GM03348 (cell line): ENCODE data around the gene SLC6A6.

ENCODE experiments used
- DNase-seq: peaks from one replicate; pipeline ENCODE4 v3.0.0; 2012; ENCODE audit warnings: low spot score

SLC6A6 gene

DNA sequence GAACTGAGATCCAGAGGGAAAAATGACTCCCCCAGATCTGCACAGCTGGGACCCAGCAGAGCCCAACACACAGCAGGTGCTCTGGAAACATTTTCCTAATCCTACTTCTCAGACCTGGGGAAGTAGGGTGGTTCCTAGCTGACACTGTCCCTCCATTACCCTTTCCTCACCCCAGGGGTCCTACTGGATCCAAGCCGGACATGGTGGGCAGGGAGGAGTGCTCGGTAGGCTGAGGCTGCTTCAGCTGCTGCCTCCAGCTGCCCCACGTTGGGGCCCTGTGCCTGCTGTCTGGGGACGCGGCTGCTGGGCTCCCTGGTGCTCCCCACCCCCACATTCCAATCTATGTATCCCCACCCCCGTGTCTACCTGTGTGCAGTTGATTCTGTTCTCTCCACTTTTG lies 29.8 kb upstream of the SLC6A6 start:
- no peak for DNase-seq

DNA sequence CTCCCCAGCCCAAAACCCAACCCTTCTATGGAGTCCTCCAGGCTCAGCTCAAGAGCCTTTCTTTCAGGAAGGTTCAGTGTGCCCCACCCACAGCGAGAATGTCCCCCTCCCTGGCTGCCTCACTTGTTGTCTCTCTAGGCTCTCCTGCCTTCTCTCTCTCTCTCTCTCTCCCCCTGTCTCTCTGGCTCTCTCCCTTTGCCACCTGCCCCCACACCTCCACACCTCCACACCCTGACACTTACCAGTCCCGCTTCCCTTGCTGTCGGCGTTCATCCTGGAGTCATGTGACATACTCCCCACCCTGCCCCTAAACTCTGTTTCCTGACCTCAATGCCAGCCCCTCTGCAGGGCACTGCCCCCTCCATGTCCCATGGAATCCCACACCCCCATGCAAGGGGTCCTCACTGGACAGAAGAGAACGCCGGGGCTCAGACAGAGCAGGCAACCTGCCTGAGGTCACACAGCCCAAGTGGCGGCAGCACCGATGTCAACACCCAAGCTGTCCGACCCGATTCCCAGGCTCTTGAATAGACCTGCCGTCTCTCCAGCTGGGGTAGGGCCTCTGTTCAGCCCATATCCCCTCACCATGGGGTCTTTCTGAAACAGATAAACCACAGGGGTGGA lies 28.5 kb upstream of the SLC6A6 start:
- DNase-seq = no peak

DNA sequence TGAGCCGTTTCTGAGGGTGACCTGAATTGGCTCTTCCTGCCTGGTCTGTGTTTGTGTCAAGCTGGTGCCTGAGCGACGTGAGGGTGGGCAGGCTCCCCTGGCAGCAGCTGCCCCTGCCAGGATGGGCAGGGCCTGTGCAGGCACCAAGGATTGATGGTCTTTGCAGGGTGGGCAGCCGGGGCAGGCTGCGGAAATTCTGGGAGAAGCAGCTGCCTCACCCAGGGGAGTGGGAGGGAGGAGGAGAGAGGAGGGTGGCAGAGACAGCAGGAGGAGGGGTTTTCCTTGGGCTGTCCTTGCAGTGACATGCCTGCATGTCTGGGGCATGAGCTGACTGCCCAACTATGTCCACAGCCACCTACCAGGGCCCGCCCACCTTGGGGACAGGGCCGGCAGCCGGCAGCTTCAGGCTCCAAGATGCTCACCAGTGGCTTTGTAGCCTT lies 27.9 kb upstream of the SLC6A6 start:
- no peak for DNase-seq

DNA sequence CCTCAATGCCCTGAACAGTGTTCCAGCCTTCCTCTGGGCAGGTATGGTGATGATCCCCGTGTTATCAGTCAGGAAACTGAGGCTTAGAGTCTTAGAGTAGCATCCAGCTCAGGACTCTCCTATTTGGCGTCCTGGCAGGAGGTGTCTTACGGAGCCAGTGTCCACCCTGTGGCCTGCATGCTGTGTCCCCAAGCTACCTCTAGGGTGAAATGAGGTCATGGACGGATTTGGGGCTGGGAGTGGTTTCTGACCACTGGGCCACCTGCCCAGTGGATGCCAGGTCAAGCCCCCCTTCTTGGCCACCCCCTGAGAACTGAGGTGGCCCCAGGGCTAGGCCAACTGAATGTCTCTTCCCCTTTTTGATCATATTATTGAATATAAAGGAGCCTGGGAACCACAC lies 27.2 kb upstream of the SLC6A6 start:
- DNase-seq = no peak

GRCh38 chr3:14376348-14377043 lies 25.9 kb upstream of the SLC6A6 start:
- no peak for DNase-seq

- no peak for DNase-seq
Observed at GRCh38 chr3:14377044-14377837, 25.2 kb upstream of the SLC6A6 start.

DNA sequence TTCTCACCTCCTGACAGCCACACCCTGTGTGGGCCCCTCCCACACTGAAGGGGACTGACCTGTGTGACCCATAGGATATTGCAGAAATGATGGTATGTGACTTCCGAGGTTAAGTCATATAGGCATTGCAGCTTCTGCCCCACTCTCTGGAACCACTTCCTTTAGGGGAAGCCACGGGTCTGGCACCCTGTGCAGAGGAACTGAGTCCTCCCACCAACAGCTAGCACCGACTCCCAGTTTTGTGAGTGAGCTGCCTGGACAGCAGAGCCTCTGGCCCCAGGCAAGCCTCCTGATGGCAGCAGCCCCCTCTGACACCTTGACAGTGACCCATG lies 24.6 kb upstream of the SLC6A6 start:
- DNase-seq = no peak

- DNase-seq = no peak
Observed at GRCh38 chr3:14378415-14378814, 24.0 kb upstream of the SLC6A6 start.

GRCh38 chr3:14379843-14380242 lies 22.6 kb upstream of the SLC6A6 start:
- DNase-seq = no peak

DNA sequence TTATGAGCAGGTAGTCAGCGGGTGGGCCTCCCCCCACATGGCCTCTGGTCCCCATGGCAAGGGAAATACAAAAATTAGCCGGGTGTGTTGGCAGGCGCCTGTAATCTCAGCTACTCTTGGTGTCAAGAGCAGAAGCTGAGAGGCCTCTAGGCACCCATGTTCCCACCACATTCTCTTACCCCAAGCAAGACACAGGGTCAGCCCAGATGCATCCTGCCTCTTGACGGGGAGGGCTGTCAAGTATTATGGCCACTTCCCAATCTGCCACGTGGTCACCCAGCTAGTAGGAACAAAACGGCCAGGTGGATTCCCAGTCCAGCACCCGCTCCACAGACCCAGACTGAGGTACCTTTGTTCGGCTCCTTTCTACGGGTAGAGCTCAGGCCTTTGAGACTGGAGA lies 16.2 kb upstream of the SLC6A6 start:
- DNase-seq = no peak

DNA sequence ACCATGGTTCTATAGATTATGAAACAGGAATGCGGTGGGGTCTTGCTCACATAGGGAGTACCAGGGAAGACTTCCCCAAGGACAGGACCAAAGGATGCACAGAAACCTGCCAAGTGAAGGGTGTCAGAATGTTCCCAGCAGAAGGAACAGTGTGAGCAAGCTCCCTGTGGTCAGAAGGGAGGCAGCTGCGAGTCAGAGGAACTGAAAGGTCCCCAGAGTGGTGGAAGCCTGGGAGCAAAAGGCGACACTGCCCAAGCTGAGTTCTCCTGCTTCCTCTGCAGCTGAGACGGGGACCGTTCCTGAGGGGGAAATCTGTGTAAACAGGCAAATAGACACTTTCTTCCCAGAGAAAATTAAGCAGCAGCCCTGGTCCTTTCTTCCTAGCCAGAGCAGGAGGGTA lies 14.2 kb upstream of the SLC6A6 start:
- no peak for DNase-seq

DNA sequence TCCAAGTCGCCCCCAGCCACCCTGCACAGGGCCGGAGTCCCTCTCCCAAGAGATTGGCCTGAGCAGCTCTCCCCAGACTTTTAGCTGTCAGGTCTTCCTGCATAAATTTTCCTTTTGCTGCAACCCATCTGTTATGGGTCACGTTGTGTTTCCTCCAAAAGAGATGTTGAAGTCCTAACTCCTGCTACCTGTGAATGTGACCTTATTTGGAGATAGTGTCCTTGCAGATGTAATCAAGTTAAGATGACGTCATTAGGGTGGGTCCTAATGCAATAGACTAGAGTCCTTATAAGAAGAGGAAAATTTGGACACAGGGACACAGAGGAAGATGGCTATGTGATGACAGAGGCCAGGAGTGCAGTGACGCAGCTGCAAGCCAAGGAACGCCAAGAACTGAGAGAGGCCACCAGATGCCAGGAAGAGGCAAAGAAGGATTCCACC lies 13.2 kb upstream of the SLC6A6 start:
- DNase-seq = no peak

DNA sequence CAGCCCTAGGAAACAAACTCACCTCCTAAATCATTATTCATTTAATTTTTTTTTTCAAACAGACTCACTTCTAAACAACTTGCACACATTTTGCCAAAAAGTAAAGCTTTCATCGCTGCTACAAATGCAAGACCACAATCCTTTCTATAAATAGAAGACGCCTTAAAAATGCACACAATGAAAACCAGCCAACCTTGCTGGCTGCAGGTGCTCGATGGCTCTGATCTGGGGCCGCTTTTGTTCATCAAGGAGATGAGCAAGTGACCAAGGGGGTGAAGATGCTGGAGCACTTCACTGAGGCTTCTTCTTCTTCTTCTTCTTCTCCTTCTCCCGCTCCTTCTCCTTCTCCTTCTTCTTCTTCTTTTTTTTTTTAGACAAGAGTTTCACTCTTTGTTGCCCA lies 12.7 kb upstream of the SLC6A6 start:
- DNase-seq = no peak

- peak; percentile 74 for DNase-seq
Observed at GRCh38 chr3:14391033-14391432, 11.4 kb upstream of the SLC6A6 start.

- no peak for DNase-seq
Observed at GRCh38 chr3:14392231-14392630, 10.2 kb upstream of the SLC6A6 start.

DNA sequence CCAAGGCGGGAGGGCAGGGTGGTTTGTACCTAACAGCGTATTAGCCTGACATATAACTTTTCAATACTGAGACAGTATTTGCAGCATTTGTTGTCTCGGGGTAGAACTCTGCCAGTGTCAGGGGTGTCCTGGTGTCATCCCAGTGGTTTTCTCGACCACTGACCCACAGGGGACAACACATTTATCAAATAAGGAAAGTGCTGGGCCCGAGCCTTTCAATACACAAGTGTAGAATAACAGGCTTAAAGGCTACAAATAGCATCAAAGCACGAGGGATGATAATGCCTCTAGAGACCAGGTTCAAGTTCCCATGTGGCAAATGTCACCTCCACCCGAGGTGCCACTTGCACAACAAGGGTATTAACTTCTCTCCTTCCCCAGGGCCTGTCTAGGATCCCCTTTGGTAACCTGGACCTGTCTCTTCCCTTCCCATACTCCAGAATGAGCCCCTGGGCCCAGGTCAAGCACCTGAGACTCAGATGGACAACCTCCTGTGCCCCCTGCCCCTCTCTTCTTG lies 9.5 kb upstream of the SLC6A6 start:
- no peak for DNase-seq

DNA sequence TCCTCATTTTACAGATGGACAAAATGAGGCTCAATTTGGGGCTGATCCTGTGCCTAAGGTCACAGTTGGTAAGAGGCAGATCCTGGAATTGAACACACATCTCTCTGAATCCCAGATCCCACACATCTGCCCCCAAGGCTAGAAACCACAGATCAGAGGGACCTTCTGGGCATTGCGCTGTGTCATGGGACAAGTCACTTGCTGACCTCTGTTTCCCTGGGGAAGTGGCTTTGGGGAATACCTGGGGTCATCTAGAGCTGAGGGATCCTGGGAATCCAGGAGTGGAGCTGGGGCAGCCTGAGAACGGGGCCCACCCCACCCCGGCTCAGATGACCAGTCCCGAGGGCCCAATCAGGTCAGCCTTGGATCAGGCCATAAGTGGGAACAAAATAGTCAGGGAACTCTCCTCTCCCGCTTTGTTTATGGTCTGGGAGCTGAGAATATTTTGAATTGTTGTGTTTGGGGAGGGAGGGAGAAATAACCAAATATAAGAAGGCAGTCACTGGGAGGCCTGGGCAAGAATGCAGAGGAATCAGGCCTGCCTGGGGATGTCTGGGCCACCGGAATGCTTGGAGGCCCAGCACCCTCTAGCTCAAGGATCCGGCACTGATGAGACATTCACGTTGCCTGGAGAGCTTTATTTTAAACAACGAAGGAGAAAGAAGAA lies 8.8 kb upstream of the SLC6A6 start:
- DNase-seq = peak; percentile 45

DNA sequence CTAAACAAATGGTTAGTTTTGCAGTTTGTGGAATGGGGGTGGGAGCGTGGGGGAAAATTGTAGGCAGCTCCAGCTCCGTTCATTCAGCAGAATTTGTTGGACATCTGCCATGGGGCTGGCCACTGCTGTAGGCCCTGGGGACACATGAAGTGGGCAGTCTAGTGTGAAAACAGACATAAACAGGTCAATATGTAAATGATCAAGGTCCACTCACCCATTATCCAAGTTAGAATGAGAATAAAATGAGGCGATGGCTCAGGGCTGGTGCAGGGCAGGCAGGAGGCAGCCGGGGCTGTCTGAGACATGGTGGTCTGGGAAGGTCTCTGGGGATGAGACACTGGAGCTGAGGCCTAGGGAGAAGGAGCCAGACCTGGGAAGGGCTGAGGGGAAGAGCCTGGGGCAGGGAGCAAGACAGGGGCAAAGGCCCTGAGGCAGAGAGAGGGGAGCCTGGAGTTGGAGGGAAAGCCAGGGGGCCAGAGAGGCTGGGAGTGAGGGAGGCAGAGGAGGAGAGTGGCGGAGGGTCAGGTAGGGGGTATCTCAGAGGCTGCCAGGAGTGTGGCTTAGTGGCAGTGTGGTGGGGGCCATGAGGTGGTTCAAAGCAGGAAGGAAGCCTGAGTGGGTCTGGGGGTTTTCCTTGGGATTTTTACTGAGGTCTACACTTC lies 6.2 kb upstream of the SLC6A6 start:
- DNase-seq = no peak

DNA sequence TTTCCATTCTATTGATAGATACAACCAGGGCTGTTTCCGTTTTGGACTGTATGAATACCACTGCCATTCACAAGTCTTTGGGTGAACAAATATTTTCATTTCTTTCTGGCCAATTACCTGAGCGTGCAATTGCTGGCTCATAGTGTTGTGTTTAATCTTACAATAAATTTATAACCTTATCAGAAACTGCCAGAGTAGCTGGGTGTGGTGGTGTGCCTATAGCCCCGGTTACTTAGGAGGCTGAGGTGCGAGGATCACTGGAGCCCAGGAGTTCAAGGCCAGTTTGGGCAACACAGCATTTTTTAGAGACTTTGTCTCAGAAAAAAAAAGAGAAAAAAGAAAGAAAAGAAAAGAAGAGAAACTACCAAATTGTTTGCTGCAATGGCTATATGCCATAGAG lies 5.4 kb upstream of the SLC6A6 start:
- DNase-seq = no peak

GRCh38 chr3:14397531-14397930 lies 4.9 kb upstream of the SLC6A6 start:
- DNase-seq = no peak

DNA sequence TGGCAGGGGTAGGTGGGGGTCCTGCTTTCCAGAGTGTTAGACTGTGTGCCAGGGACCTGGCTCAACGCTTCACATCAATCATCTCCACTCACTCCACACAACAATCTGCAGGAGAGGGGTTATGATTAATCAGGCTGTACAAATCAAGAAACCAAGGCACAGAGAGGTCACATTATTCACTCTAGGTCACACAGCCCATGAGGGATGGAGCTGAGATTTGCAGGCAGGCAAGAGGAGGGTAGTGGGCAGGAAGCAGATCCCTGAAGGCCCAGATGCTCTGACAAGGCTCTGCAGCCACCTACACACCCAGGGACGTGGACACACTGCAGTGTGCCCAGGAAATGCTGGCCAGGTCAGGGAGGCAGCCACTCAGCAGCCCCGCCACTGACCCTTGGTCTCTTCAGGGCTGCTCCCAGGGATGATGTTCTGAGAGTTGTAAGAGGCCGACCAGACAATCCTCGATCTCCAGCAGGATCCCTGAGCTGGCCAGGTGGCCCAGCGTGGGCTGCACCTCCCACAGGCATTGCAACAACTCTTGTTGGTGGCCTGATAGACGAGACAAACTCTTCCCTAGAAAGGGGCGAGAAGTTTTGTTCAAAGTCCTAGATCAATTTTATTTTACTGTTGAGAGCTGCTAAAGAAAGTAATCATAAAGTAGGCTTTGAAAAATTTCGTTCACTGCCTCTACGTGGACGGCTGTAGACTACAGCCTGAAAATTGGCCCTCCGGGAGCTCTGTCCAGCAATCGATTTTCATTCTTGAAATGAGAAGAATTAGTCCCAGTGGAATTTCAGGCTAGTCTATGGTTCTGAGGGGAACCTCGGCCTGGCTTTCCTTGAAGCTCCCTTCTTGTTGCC lies 4.2 kb upstream of the SLC6A6 start:
- no peak for DNase-seq
